Measurements from ENCODE around the gene HTR2A. TPM values are rescaled to one million over a fixed set of nuclear protein-coding genes. Genes with fewer than 3 reads are reported as not detected.

The HTR2A gene
- total and polyA plus RNA-seq, 2 donors (not counting 3 experiments of a cell fraction or from before 2014, with no cell fraction given) = not detected

DNA sequence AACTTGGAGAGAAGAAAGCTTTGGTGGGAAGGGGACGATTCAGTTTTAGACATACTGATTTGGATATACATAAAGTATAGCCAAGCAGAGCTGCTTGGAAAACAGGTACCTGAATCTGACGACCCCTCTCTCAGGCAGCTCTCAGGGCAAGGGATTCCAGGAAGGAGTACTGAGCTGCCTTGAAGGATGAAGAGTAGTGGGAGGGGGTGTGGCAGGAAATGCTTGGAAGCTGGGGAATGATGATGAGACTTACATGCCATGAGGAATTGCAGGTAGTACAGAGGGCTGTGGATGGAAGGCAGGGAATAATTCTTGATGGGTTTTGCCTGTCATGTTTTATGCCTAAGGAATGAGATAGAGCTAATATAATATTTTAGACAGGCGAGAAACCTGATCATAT is 38.7 kb downstream of the HTR2A start:
- no peak for TF ChIP-seq GATA2 (IDR thresholded peaks at IDR 0.05; ENCODE audit: insufficient read depth, insufficient read length, low read depth, low read length)
- TF ChIP-seq POLR2AphosphoS5 (IDR thresholded peaks at IDR 0.05; ENCODE audit: insufficient read depth, low read depth, low read length) = no peak
- TF ChIP-seq MYC (IDR thresholded peaks at IDR 0.05; ENCODE audit: low read depth, low read length) = no peak
- TF ChIP-seq POLR2A (IDR thresholded peaks at IDR 0.05; ENCODE audit: low read depth, low read length) = no peak
- no peak for TF ChIP-seq FOS (IDR thresholded peaks at IDR 0.05; ENCODE audit: borderline replicate concordance, insufficient read depth, low read length)
- TF ChIP-seq JUN (IDR thresholded peaks at IDR 0.05; ENCODE audit: borderline replicate concordance, insufficient read depth, insufficient read length, low read depth) = no peak
- no peak for TF ChIP-seq EZH2 (IDR thresholded peaks at IDR 0.05; ENCODE audit: borderline replicate concordance, low read depth, low read length, severe bottlenecking)
- TF ChIP-seq, protein P1, sequence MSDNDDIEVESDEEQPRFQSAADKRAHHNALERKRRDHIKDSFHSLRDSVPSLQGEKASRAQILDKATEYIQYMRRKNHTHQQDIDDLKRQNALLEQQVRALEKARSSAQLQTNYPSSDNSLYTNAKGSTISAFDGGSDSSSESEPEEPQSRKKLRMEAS (IDR thresholded peaks at IDR 0.05; ENCODE audit: insufficient read depth, insufficient read length) = no peak
- no peak for TF ChIP-seq CTCF (IDR thresholded peaks at IDR 0.05; ENCODE audit: extremely low read depth in 1 of 2, insufficient read depth in 1 of 2, low read depth in 1 of 2, low read length in 2 of 2)
- H3K27me3 ChIP-seq (ENCODE audit: control insufficient read depth in 2 of 2, insufficient read depth in 2 of 2, low read length in 2 of 2) = no peaks in the 10 kb centered on the region

More for the DNA sequence above, 38.7 kb downstream of the HTR2A start:
- no peak overlapping the region for H3K27ac ChIP-seq (ENCODE audit: insufficient read depth, low read depth, low read length)
- H3K9me3 ChIP-seq (replicated peaks; ENCODE audit: control insufficient read depth, insufficient read depth, low read length) = no peaks in the 10 kb centered on the region
- H3K4me3 ChIP-seq (replicated peaks in 1 of 3; ENCODE audit: insufficient read depth in 1 of 3, low read depth in 1 of 3, low read length in 3 of 3) = no peak overlapping the region
- DNase-seq (ENCODE audit: low read depth, low spot score) (no peak), FAIRE-seq (no peak)
- intact Hi-C loops (cut with micrococcal nuclease) = no loop called here
- H4K20me1 ChIP-seq (replicated peaks; ENCODE audit: control insufficient read depth, extremely low read depth, insufficient read depth, low read length) = no peaks in the 10 kb centered on the region
- no TSS peak for BruUV-seq (replicated peaks)
- H3K9ac ChIP-seq (replicated peaks; ENCODE audit: extremely low read depth, insufficient read depth, low read length) = no peak overlapping the region
- H3K9me1 ChIP-seq (replicated peaks; ENCODE audit: control insufficient read depth, extremely low read depth, insufficient read depth, low read length) = no peaks in the 10 kb centered on the region
- POLR2A ChIA-PET = no interaction called here
- no peak overlapping the region for H3K4me2 ChIP-seq (ENCODE audit: insufficient read depth, low read length)
- no peak overlapping the region for H2AFZ ChIP-seq (ENCODE audit: low read depth, low read length)
- H3K4me1 ChIP-seq (ENCODE audit: control insufficient read depth, extremely low read depth, insufficient read depth, low read length) = no peaks in the 10 kb centered on the region
- CTCF ChIA-PET = interaction anchor here (1.1 to 1.4 kb wide), 3 partner anchors 10 to 36 kb away, joined by 4 to 6 read pairs (median 4); no protein-coding TSS in a partner anchor
- H3K36me3 ChIP-seq (ENCODE audit: control insufficient read depth in 2 of 2, extremely low read depth in 1 of 2, insufficient read depth in 2 of 2, low read length in 2 of 2) = no peaks in the 10 kb centered on the region
- no peaks in the 10 kb centered on the region for H3K79me2 ChIP-seq (ENCODE audit: control insufficient read depth, insufficient read depth, low read length)
- dilution Hi-C loops (cut with MboI; ENCODE audit: extremely low pct_ligation_motif_present, low sequenced_read_pairs) = no loop called here
